HCT116 (cell line): Measurements from ENCODE around the gene OSCAR. TPM values are rescaled to one million over a fixed set of nuclear protein-coding genes. Genes with fewer than 3 reads are reported as not detected.

ENCODE experiments used
- ATAC-seq: fragments of 200-7000 bp; cut with Tn5 transposase; 2 replicates; pipeline ENCODE4 v1.9.1; 2020; ENCODE audit warnings: mild to moderate bottlenecking, moderate library complexity
- BruUV-seq: library from RNA; stranded (reverse); fragments of 400-500 nt; replicated peaks from 2 replicates; lab custom pipeline; 2021; lab: Mats Ljungman, UMichigan
- CTCF ChIA-PET: fragments of 300-600 bp; sonication (Branson Sonifier 250); formaldehyde crosslinking; loops from one replicate; lab custom pipeline; 2021; ENCODE audit warnings: antibody characterized with exemption; lab: Charles Lee
- POLR2A ChIA-PET: fragments of 300-600, 350-600 bp; sonication (Branson Sonifier 250); formaldehyde crosslinking; loops from one replicate; lab custom pipeline; 2021; ENCODE audit warnings: antibody characterized with exemption; lab: Charles Lee
- RAD21 ChIA-PET, 2 experiments: fragments of 300-600 bp; sonication (Branson Sonifier 250); formaldehyde crosslinking; loops; one replicate each; lab custom pipeline; 2023; ENCODE audit warnings: low total read pairs in 2 of 2; ENCODE audit not compliant: uncharacterized antibody in 2 of 2, unreplicated experiment in 2 of 2, low non-redundant PET in 1 of 2; lab: Charles Lee
- DNase-seq: peaks from one replicate; pipeline ENCODE4 v3.0.0-alpha.2; 2010; ENCODE audit warnings: low read depth, low spot score
- H2AFZ ChIP-seq: fragments of 200-600 bp; shearing (Covaris generic), sonication (generic); 2 replicates; pipeline ENCODE4 v1.6.1; 2017; ENCODE audit warnings: low read depth, mixed run types, mixed read lengths, antibody characterized with exemption, low read length; ENCODE audit not compliant: poor library complexity, severe bottlenecking
- H3K27ac ChIP-seq: 2 replicates; pipeline ENCODE4 v1.5.1; 2012; ENCODE audit warnings: low read depth, low read length
- H3K27me3 ChIP-seq: fragments of 200-600 bp; sonication (generic); 2 replicates; pipeline ENCODE4 v1.6.1; 2016; ENCODE audit warnings: mixed run types, low read length, mixed read lengths; ENCODE audit not compliant: insufficient read depth
- H3K36me3 ChIP-seq, 2 experiments: fragments of 200-500 bp in 1 of 2; fragments of 200-600 bp in 1 of 2; sonication (Bioruptor generic) in 1 of 2; sonication (generic) in 1 of 2; 2 replicates each; pipeline versions ENCODE4 v1.5.1 to v1.6.1; 2014 to 2016; ENCODE audit warnings: low read length in 2 of 2, inconsistent platforms in 1 of 2, mixed read lengths in 1 of 2, mixed run types in 1 of 2; ENCODE audit not compliant: insufficient read depth in 2 of 2, control insufficient read depth in 1 of 2
- H3K4me1 ChIP-seq, 2 experiments: fragments of 200-600 bp in 1 of 2; sonication (generic) in 1 of 2; 2 replicates each; pipeline versions ENCODE4 v1.5.1 to v1.6.1; 2012 to 2017; ENCODE audit warnings: low read length in 2 of 2, inconsistent platforms in 1 of 2, mild to moderate bottlenecking in 1 of 2, mixed read lengths in 1 of 2, mixed run types in 1 of 2, moderate library complexity in 1 of 2; ENCODE audit not compliant: insufficient read depth in 2 of 2, control insufficient read depth in 1 of 2
- H3K4me2 ChIP-seq: fragments of 200-600 bp; sonication (generic); 2 replicates; pipeline ENCODE4 v1.6.1; 2017; ENCODE audit warnings: mixed run types, low read length, mixed read lengths
- H3K4me3 ChIP-seq, 2 experiments: fragments of 200-600 bp in 1 of 2; sonication (generic) in 1 of 2; replicated peaks in 1 of 2; 2 replicates each; pipeline ENCODE4 v1.5.1; 2011 to 2016; ENCODE audit warnings: low read length in 2 of 2, control low read depth in 1 of 2, low read depth in 1 of 2, mild to moderate bottlenecking in 1 of 2, mixed read lengths in 1 of 2, mixed run types in 1 of 2
- H3K79me2 ChIP-seq: fragments of 200-600 bp; sonication (generic); 2 replicates; pipeline ENCODE4 v1.6.1; 2017; ENCODE audit warnings: mild to moderate bottlenecking, mixed run types, low read length, moderate library complexity, mixed read lengths; ENCODE audit not compliant: insufficient read depth
- H3K9ac ChIP-seq: fragments of 200-600 bp; sonication (generic); 2 replicates; pipeline ENCODE4 v1.6.1; 2016; ENCODE audit warnings: low read length, mixed read lengths
- H3K9me2 ChIP-seq: fragments of 200-600 bp; sonication (generic), shearing (Covaris generic); 2 replicates; pipeline ENCODE4 v1.6.1; 2017; ENCODE audit warnings: mixed run types, mild to moderate bottlenecking, moderate library complexity; ENCODE audit not compliant: insufficient read depth
- H3K9me3 ChIP-seq, 2 experiments: fragments of 200-500 bp in 1 of 2; fragments of 200-600 bp in 1 of 2; sonication (Bioruptor generic) in 1 of 2; sonication (generic) in 1 of 2; 2 replicates each; pipeline ENCODE4 v1.6.1; 2014 to 2017; ENCODE audit warnings: low read length in 2 of 2, mixed read lengths in 2 of 2, inconsistent platforms in 1 of 2, low read depth in 1 of 2, mild to moderate bottlenecking in 1 of 2, mixed run types in 1 of 2, moderate library complexity in 1 of 2; ENCODE audit not compliant: control insufficient read depth in 1 of 2, insufficient read depth in 1 of 2
- H4K20me1 ChIP-seq: fragments of 200-600 bp; sonication (generic), shearing (Covaris generic); 2 replicates; pipeline ENCODE4 v1.6.1; 2017; ENCODE audit warnings: mixed run types, mild to moderate bottlenecking, moderate library complexity; ENCODE audit not compliant: insufficient read depth
- CBX3 ChIP-seq: IDR thresholded peaks from 2 replicates; pipeline ENCODE4 v1.6.1; 2012; ENCODE audit warnings: low read depth
- CEBPB ChIP-seq: IDR thresholded peaks from 2 replicates; pipeline ENCODE4 v1.6.1; 2012; ENCODE audit warnings: low read depth
- EGR1 ChIP-seq: IDR thresholded peaks from 2 replicates; pipeline ENCODE4 v1.6.1; 2012; ENCODE audit warnings: low read depth
- ELF1 ChIP-seq: IDR thresholded peaks from 2 replicates; pipeline ENCODE4 v1.6.1; 2012; ENCODE audit warnings: low read depth, borderline replicate concordance
- EZH2 ChIP-seq: fragments of 200-600 bp; sonication (generic); IDR thresholded peaks from 2 replicates; pipeline ENCODE4 v1.6.1; 2017; ENCODE audit warnings: antibody characterized with exemption, mixed run types
- EZH2phosphoT487 ChIP-seq: fragments of 200-600 bp; IDR thresholded peaks from 2 replicates; pipeline ENCODE4 v1.6.1; 2018; ENCODE audit warnings: antibody characterized with exemption, borderline replicate concordance
- FOSL1 ChIP-seq: IDR thresholded peaks from 2 replicates; pipeline ENCODE4 v1.6.1; 2012; ENCODE audit warnings: low read depth
- POLR2A ChIP-seq: IDR thresholded peaks from 2 replicates; pipeline ENCODE4 v1.7.0; 2011; ENCODE audit warnings: borderline replicate concordance; ENCODE audit not compliant: insufficient read depth, insufficient read length; ENCODE audit errors: extremely low read depth
- RAD21 ChIP-seq: IDR thresholded peaks from 2 replicates; pipeline ENCODE4 v1.6.1; 2012; ENCODE audit warnings: low read depth, mild to moderate bottlenecking
- SIN3A ChIP-seq: IDR thresholded peaks from 2 replicates; pipeline ENCODE4 v1.6.1; 2012; ENCODE audit warnings: low read depth
- SP1 ChIP-seq: IDR thresholded peaks from 2 replicates; pipeline ENCODE4 v1.6.1; 2012; ENCODE audit warnings: low read depth
- SRF ChIP-seq: IDR thresholded peaks from 2 replicates; pipeline ENCODE4 v1.6.1; 2012; ENCODE audit warnings: low read depth
- TCF7L2 ChIP-seq: IDR thresholded peaks from 2 replicates; pipeline ENCODE4 v1.7.0; 2011; ENCODE audit warnings: borderline replicate concordance, inconsistent platforms; ENCODE audit not compliant: insufficient read depth, insufficient read length; ENCODE audit errors: extremely low read depth
- ZFX ChIP-seq: fragments of 450-650 bp; IDR thresholded peaks from 2 replicates; pipeline ENCODE4 v1.6.1; 2017
- intact Hi-C: fragments of 100-400 bp; cut with micrococcal nuclease; formaldehyde crosslinking; loops from 2 replicates; pipeline ENCODE4 v1.10.0; 2022
- total RNA-seq: library from RNA; stranded (reverse); gene quantifications from one replicate; pipeline ENCODE4 v1.2.1, GENCODE V29; 2021; ENCODE audit not compliant: unreplicated experiment
- TF ChIP-seq, protein P1 (sequence below): IDR thresholded peaks from 2 replicates; pipeline ENCODE4 v1.6.1; 2011; ENCODE audit warnings: mild to moderate bottlenecking, low read length, moderate library complexity; ENCODE audit not compliant: insufficient replicate concordance; ENCODE audit errors: extremely low read depth
- TF ChIP-seq, protein P2 (sequence below): IDR thresholded peaks from 2 replicates; pipeline ENCODE4 v1.6.1; 2012
- TF ChIP-seq, protein P3 (sequence below): IDR thresholded peaks from 2 replicates; pipeline ENCODE4 v1.6.1; 2012; ENCODE audit warnings: low read depth
- TF ChIP-seq, protein P4 (sequence below), 3 experiments: fragments of 200-600 bp in 1 of 3; sonication (generic) in 1 of 3; IDR thresholded peaks in 2 of 3; conservative IDR thresholded peaks in 1 of 3; 2 replicates each; pipeline ENCODE4 v1.5.1; 2012 to 2017; ENCODE audit warnings: low read depth in 2 of 3, low read length in 2 of 3, antibody characterized with exemption in 1 of 3, borderline replicate concordance in 1 of 3, control low read depth in 1 of 3, mild to moderate bottlenecking in 1 of 3, mixed read lengths in 1 of 3, mixed run types in 1 of 3, moderate library complexity in 1 of 3; ENCODE audit not compliant: insufficient read depth in 1 of 3
- TF ChIP-seq, protein P5 (sequence below): IDR thresholded peaks from 2 replicates; pipeline ENCODE4 v1.6.1; 2012

The OSCAR gene
- total RNA-seq, 1 experiment from 2014 or later: 0.59 TPM

DNA sequence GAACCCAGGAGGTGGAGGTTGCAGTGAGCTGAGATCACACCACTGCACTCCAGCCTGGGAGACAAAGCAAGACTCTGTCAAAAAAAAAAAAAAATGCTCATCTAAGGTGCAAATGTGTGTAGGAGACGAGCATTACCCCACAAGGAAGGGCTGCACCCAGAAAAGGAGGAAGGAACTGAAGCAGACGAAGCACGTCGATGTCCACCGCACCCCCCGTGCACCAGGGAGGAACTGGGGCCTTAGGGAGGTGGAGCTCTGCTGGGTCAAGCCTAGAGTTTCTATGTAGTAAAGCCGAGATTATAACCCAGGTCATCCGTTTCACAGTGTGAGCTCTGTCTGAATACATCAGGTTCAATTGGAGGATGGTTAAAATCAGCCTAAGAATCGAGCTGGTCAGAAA is 38.0 kb downstream of the OSCAR start (continued):
- TF ChIP-seq, protein P1, sequence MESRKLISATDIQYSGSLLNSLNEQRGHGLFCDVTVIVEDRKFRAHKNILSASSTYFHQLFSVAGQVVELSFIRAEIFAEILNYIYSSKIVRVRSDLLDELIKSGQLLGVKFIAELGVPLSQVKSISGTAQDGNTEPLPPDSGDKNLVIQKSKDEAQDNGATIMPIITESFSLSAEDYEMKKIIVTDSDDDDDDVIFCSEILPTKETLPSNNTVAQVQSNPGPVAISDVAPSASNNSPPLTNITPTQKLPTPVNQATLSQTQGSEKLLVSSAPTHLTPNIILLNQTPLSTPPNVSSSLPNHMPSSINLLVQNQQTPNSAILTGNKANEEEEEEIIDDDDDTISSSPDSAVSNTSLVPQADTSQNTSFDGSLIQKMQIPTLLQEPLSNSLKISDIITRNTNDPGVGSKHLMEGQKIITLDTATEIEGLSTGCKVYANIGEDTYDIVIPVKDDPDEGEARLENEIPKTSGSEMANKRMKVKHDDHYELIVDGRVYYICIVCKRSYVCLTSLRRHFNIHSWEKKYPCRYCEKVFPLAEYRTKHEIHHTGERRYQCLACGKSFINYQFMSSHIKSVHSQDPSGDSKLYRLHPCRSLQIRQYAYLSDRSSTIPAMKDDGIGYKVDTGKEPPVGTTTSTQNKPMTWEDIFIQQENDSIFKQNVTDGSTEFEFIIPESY: no peak
- TF ChIP-seq FOSL1 (no peak), SIN3A (no peak), ZFX (no peak), EZH2 (no peak), TCF7L2 (no peak), CEBPB (no peak)
- TF ChIP-seq, protein P2, sequence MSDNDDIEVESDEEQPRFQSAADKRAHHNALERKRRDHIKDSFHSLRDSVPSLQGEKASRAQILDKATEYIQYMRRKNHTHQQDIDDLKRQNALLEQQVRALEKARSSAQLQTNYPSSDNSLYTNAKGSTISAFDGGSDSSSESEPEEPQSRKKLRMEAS: no peak
- TF ChIP-seq, protein P3, sequence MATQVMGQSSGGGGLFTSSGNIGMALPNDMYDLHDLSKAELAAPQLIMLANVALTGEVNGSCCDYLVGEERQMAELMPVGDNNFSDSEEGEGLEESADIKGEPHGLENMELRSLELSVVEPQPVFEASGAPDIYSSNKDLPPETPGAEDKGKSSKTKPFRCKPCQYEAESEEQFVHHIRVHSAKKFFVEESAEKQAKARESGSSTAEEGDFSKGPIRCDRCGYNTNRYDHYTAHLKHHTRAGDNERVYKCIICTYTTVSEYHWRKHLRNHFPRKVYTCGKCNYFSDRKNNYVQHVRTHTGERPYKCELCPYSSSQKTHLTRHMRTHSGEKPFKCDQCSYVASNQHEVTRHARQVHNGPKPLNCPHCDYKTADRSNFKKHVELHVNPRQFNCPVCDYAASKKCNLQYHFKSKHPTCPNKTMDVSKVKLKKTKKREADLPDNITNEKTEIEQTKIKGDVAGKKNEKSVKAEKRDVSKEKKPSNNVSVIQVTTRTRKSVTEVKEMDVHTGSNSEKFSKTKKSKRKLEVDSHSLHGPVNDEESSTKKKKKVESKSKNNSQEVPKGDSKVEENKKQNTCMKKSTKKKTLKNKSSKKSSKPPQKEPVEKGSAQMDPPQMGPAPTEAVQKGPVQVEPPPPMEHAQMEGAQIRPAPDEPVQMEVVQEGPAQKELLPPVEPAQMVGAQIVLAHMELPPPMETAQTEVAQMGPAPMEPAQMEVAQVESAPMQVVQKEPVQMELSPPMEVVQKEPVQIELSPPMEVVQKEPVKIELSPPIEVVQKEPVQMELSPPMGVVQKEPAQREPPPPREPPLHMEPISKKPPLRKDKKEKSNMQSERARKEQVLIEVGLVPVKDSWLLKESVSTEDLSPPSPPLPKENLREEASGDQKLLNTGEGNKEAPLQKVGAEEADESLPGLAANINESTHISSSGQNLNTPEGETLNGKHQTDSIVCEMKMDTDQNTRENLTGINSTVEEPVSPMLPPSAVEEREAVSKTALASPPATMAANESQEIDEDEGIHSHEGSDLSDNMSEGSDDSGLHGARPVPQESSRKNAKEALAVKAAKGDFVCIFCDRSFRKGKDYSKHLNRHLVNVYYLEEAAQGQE: no peak

DNA sequence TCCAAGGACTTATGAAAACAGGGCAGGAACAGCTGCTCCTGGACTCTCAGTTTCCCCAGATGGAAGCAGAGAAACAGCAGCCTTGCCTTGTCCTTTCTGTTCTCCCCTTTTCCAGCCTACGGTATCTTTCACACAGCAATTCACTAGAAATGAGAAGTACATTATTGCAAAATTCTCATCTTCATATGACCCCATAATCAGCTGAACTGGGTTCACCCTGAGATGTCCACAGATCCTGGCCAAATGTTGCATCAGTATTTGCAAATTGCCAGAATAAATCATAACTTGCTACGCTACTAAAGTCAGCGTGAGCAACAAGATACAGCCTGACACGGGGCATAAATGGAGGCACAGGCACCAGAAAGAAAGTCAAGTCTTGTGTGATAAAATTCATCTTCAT is 53.0 kb downstream of the OSCAR start:
- RAD21 ChIA-PET: no interaction called here
- POLR2A ChIA-PET: no interaction called here
- no peak for ATAC-seq
- no TSS peak for BruUV-seq
- H3K79me2 ChIP-seq: no peaks in the 10 kb centered on the region
- no peak overlapping the region for H3K9ac ChIP-seq
- H2AFZ ChIP-seq: no peak overlapping the region
- no peaks in the 10 kb centered on the region for H4K20me1 ChIP-seq
- H3K27ac ChIP-seq: no peak overlapping the region
- intact Hi-C loops: no loop called here
- no peaks in the 10 kb centered on the region for H3K36me3 ChIP-seq
- H3K9me3 ChIP-seq: no peaks in the 10 kb centered on the region
- DNase-seq: no peak
- H3K4me3 ChIP-seq: no peak overlapping the region
- H3K4me1 ChIP-seq: no peaks in the 10 kb centered on the region
- H3K27me3 ChIP-seq: peaks cover 17% of the 10 kb centered on the region; the same call in 1 of the 2 replicates
- CTCF ChIA-PET: interaction anchor here (1.0 kb wide), 1 partner anchor 237 kb away, joined by 3 read pairs; no protein-coding TSS in a partner anchor
- no peak overlapping the region for H3K4me2 ChIP-seq
- no peaks in the 10 kb centered on the region for H3K9me2 ChIP-seq
- TF ChIP-seq, protein P4, sequence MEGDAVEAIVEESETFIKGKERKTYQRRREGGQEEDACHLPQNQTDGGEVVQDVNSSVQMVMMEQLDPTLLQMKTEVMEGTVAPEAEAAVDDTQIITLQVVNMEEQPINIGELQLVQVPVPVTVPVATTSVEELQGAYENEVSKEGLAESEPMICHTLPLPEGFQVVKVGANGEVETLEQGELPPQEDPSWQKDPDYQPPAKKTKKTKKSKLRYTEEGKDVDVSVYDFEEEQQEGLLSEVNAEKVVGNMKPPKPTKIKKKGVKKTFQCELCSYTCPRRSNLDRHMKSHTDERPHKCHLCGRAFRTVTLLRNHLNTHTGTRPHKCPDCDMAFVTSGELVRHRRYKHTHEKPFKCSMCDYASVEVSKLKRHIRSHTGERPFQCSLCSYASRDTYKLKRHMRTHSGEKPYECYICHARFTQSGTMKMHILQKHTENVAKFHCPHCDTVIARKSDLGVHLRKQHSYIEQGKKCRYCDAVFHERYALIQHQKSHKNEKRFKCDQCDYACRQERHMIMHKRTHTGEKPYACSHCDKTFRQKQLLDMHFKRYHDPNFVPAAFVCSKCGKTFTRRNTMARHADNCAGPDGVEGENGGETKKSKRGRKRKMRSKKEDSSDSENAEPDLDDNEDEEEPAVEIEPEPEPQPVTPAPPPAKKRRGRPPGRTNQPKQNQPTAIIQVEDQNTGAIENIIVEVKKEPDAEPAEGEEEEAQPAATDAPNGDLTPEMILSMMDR (IDR thresholded peaks at IDR 0.05 in 2 of 3, conservative IDR thresholded peaks at IDR 0.05 in 1 of 3; ENCODE audit: borderline replicate concordance in 1 of 3, insufficient read depth in 1 of 3, low read depth in 2 of 3, low read length in 2 of 3): no peak
- TF ChIP-seq ZFX: no peak
- TF ChIP-seq EGR1: no peak
- TF ChIP-seq ELF1: no peak
- TF ChIP-seq RAD21: no peak
- no peak for TF ChIP-seq SIN3A
- TF ChIP-seq SP1: no peak
- no peak for TF ChIP-seq TCF7L2
- no peak for TF ChIP-seq SRF
- no peak for TF ChIP-seq CBX3
- TF ChIP-seq, protein P5, sequence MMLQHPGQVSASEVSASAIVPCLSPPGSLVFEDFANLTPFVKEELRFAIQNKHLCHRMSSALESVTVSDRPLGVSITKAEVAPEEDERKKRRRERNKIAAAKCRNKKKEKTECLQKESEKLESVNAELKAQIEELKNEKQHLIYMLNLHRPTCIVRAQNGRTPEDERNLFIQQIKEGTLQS: no peak
- no peak for TF ChIP-seq FOSL1
- TF ChIP-seq POLR2A: no peak
- TF ChIP-seq, protein P2: no peak
- TF ChIP-seq EZH2phosphoT487: no peak
